Measurements from ENCODE around the gene C19orf25. TPM values are rescaled to one million over a fixed set of nuclear protein-coding genes. Genes with fewer than 3 reads are reported as not detected.

C19orf25 gene
- total and polyA plus RNA-seq, 9 donors, result 1.1 to 26.3 (median 22.2) TPM

DNA sequence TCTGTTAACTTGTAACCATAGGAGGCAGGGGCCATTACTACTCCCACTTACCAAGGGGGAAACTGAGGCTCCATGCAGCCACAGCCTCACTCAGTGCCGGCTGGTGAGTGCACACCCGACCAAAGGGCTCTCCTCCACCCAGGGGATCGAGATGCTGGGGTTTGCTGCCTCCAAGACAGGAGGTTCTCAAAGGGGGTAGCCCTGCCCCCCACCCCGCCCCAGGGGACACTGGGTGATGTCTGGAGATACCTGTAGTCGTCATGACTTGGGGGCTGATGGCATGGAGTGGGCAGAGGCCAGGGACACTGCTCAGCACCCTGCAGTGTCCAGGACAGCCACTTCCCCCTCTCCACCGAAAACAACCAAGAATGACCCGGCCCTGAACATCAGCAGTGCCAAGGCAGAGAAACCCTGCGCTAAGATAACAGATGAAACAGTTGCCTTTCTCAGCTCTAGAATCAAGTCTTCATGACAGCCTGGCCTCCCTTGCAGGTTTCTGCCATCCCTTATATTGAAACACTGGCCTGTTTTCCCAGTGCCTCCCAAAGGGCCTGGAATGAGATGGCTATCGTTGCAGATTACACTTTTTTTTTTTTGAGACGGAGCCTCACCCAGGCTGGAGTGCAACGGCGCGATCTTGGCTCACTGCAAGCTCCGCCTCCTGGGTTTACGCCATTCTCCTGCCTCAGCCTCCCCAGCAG lies 15.2 kb upstream of the C19orf25 start:
- 58 to 69% (median 66%) methylated on average over 13 to 15 of the region's 15 CpGs for WGBS, 3 donors
- intact Hi-C loops (cut with DNase I), result no loop called here
- H3K27ac ChIP-seq, result no peak overlapping the region
- H3K9me3 ChIP-seq, result no peaks in the 10 kb centered on the region
- peaks cover 21% of the 10 kb centered on the region for H3K4me1 ChIP-seq (ENCODE audit: insufficient read depth)
- DNase-seq, result peak in 2 of 5 donors; percentile 16 to 24
- TF ChIP-seq, protein P1, sequence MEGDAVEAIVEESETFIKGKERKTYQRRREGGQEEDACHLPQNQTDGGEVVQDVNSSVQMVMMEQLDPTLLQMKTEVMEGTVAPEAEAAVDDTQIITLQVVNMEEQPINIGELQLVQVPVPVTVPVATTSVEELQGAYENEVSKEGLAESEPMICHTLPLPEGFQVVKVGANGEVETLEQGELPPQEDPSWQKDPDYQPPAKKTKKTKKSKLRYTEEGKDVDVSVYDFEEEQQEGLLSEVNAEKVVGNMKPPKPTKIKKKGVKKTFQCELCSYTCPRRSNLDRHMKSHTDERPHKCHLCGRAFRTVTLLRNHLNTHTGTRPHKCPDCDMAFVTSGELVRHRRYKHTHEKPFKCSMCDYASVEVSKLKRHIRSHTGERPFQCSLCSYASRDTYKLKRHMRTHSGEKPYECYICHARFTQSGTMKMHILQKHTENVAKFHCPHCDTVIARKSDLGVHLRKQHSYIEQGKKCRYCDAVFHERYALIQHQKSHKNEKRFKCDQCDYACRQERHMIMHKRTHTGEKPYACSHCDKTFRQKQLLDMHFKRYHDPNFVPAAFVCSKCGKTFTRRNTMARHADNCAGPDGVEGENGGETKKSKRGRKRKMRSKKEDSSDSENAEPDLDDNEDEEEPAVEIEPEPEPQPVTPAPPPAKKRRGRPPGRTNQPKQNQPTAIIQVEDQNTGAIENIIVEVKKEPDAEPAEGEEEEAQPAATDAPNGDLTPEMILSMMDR (IDR thresholded peaks at IDR 0.05), result no peak
- TF ChIP-seq POLR2A (IDR thresholded peaks at IDR 0.05) (no peak), EP300 (IDR thresholded peaks at IDR 0.05) (no peak)
- no peaks in the 10 kb centered on the region for H3K27me3 ChIP-seq
- no peak overlapping the region for H3K4me3 ChIP-seq
- no peaks in the 10 kb centered on the region for H3K36me3 ChIP-seq

DNA sequence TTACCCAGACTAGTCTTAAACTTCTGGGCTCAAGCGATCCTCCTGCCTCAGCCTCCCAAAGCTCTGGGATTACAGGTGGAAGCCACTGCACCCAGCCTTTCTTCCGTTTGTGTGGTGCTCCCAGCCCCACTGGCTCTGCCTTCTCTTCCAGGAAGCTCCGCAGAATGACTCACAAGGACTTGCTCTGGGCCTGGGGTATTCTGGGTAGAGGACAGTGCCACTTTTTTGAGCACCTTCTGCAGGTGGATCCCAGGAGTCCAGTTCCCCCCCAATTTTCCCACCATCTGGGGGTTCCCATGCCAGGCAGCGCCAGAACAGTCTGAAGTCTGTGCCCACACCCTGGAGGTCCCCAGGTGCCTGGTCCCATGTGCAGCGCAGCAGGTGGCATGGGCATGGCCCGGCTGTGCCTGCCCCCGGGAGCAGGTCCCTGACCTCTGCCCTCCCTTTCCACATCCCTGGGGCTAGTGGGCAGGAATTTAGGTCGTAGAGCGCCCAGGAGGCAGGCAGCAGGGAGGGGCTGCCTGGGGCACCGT lies 13.5 kb upstream of the C19orf25 start:
- intact Hi-C loops (cut with DNase I), result no loop called here
- TF ChIP-seq, protein P1 (IDR thresholded peaks at IDR 0.05), result no peak
- TF ChIP-seq POLR2A (IDR thresholded peaks at IDR 0.05), result no peak
- no peak for TF ChIP-seq EP300 (IDR thresholded peaks at IDR 0.05)
- no peak overlapping the region for H3K4me3 ChIP-seq
- 41 to 57% (median 42%) methylated on average over 10 of the region's 10 CpGs for WGBS, 3 donors
- H3K27ac ChIP-seq, result no peak overlapping the region
- peak in 2 of 5 donors; percentile 35 to 45 for DNase-seq
- no peaks in the 10 kb centered on the region for H3K27me3 ChIP-seq
- H3K4me1 ChIP-seq (ENCODE audit: insufficient read depth), result peaks cover 21% of the 10 kb centered on the region
- H3K36me3 ChIP-seq, result no peaks in the 10 kb centered on the region
- no peaks in the 10 kb centered on the region for H3K9me3 ChIP-seq

DNA sequence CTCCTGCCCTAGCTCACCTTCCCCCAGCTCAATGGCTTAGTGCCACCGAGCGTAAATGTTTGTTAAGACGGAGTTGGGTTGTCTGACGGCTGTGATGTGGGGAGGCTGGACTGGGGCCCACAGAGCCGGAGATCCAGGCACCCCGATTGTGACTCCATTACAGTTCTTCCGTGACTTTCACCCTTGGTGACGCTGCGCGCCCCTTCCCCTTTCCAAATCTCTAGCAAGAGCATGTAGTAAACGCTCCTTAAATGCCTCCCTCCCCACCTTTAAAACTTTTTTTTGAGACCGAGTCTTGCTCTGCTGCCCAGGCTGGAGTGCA lies 12.8 kb upstream of the C19orf25 start:
- Histone ChIP-seq H3K4me3 (no peak overlapping the region), H3K4me1 (ENCODE audit: insufficient read depth) (peaks cover 21% of the 10 kb centered on the region), H3K36me3 (no peaks in the 10 kb centered on the region), H3K9me3 (no peaks in the 10 kb centered on the region), H3K27me3 (no peaks in the 10 kb centered on the region), H3K27ac (no peak overlapping the region)
- TF ChIP-seq, protein P1 (IDR thresholded peaks at IDR 0.05), result no peak
- TF ChIP-seq POLR2A (IDR thresholded peaks at IDR 0.05) (no peak), EP300 (IDR thresholded peaks at IDR 0.05) (no peak)
- peak in 2 of 5 donors; percentile 59 for DNase-seq
- intact Hi-C loops (cut with DNase I), result no loop called here
- 45 to 55% (median 47%) methylated on average over 12 of the region's 12 CpGs for WGBS, 3 donors

DNA sequence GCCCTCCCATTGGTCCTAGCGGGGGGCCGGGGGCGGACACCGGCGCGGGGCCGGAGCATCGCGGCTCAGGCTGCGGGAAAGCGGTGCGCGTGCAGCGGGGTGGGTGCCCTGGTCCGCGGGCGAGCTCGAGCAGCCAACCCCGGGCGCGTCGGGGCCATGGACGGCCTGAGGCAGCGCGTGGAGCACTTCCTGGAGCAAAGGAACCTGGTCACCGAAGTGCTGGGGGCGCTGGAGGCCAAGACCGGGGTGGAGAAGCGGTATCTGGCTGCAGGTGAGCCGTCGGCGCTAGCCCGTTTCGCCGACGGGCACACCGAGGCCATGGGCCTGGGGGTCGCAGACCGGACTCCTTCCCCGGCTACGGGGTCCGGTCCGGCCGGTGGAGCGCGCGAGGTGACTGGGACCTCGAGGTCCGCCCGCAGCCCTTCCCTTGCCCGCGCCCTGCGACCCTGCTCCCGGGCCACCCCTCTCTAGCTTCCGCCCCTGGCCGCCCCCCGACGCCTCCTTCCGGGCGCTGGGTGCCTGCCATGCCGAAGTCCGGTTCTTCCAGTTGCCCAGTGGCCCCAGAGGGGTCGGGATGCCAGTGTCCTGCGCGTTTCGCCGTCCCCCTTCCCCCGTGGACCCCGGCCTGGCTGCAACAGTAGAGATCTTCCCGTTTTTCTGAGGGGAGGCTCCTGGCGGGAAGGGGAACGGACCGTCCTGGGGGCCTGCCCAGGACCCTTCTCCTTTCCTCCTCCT lies 12.3 kb upstream of the C19orf25 start, which contains the start of gene REEP6:
Gene REEP6 (plus strand): TSS at position 68 of the 735 bp plus-strand sequence. CDS start 89 bp downstream, at position 157.
- peak in 3 of 5 donors; percentile 35 to 66 (median 59) for DNase-seq
- intact Hi-C loops (cut with DNase I), result no loop called here
- 3% methylated on average over 56 to 73 of the region's 73 CpGs for WGBS, 3 donors
- Histone ChIP-seq H3K27me3 (no peaks in the 10 kb centered on the region), H3K4me1 (ENCODE audit: insufficient read depth) (peaks cover 21% of the 10 kb centered on the region), H3K36me3 (no peaks in the 10 kb centered on the region), H3K27ac (peak within 1 kb of the TSS; percentile 44 to 63), H3K9me3 (no peaks in the 10 kb centered on the region), H3K4me3 (peak within 1 kb of the TSS; percentile 60)
- TF ChIP-seq, protein P1 (IDR thresholded peaks at IDR 0.05), result no peak
- TF ChIP-seq POLR2A (IDR thresholded peaks at IDR 0.05) (no peak), EP300 (IDR thresholded peaks at IDR 0.05) (no peak)
